GM19468 (cell line): ENCODE data around the gene SLC6A13.
"Not testable (repeated sequence)": the region's sequence is repeated elsewhere in the genome, so short reads cannot be mapped to it uniquely, and the experiment has no call there.

Source experiments
- ATAC-seq: cut with Tn5 transposase; IDR thresholded peaks from one replicate; pipeline ENCODE4 v1.9.1; 2021; ENCODE audit warnings: mild to moderate bottlenecking, moderate library complexity, moderate number of reproducible peaks; ENCODE audit not compliant: unreplicated experiment; ENCODE audit errors: extremely low read depth

SLC6A13 gene

GRCh38 chr12:205026-205425 lies 57.6 kb downstream of the SLC6A13 start:
- ATAC-seq: no peak

- no peak for ATAC-seq
These were observed 58.4 kb downstream of the SLC6A13 start for GRCh38 chr12:204261-204678.

- ATAC-seq: no peak
These were observed 59.0 kb downstream of the SLC6A13 start for GRCh38 chr12:203462-204260.

- no peak for ATAC-seq
These were observed 59.6 kb downstream of the SLC6A13 start for GRCh38 chr12:203074-203461.

GRCh38 chr12:202081-202731 lies 60.4 kb downstream of the SLC6A13 start:
- ATAC-seq: no peak

- no peak for ATAC-seq
These were observed 61.3 kb downstream of the SLC6A13 start for GRCh38 chr12:201361-201760.

GRCh38 chr12:198705-199104 lies 63.9 kb downstream of the SLC6A13 start:
- ATAC-seq: no peak

GRCh38 chr12:197911-198695 lies 64.5 kb downstream of the SLC6A13 start:
- ATAC-seq: no peak

- ATAC-seq: no peak
These were observed 65.3 kb downstream of the SLC6A13 start for GRCh38 chr12:197347-197746.

GRCh38 chr12:196436-196835 lies 66.2 kb downstream of the SLC6A13 start:
- no peak for ATAC-seq

- ATAC-seq: no peak
These were observed 66.7 kb downstream of the SLC6A13 start for GRCh38 chr12:195951-196350.

GRCh38 chr12:195156-195555 lies 67.5 kb downstream of the SLC6A13 start:
- no peak for ATAC-seq

GRCh38 chr12:194276-194675 lies 68.4 kb downstream of the SLC6A13 start:
- ATAC-seq: no peak

- no peak for ATAC-seq
These were observed 69.4 kb downstream of the SLC6A13 start for GRCh38 chr12:193261-193660.

GRCh38 chr12:191541-191940 lies 71.1 kb downstream of the SLC6A13 start:
- no peak for ATAC-seq

GRCh38 chr12:190881-191280 lies 71.8 kb downstream of the SLC6A13 start:
- no peak for ATAC-seq

GRCh38 chr12:189622-189962 lies 73.0 kb downstream of the SLC6A13 start:
- no peak for ATAC-seq

GRCh38 chr12:188910-189621 lies 73.6 kb downstream of the SLC6A13 start:
- no peak for ATAC-seq

- not testable (repeated sequence) for ATAC-seq
These were observed 74.4 kb downstream of the SLC6A13 start for GRCh38 chr12:187986-188909.
